ENCODE measurements around the gene USF3. TPM values are rescaled to one million over a fixed set of nuclear protein-coding genes. Genes with fewer than 3 reads are reported as not detected.

USF3 gene
- total and polyA plus RNA-seq, 2 of the 13 experiments (the other 11 are each of a cell fraction or from before 2014, with no cell fraction given): 6.3 to 15.2 TPM

GRCh38 chr3:113745756-113746547, 49.5 kb upstream of the USF3 start, which contains the start of gene NAA50 (continued):
- TF ChIP-seq U2AF2 (IDR thresholded peaks at IDR 0.05; ENCODE audit: low read depth, low read length): no peak
- TF ChIP-seq E2F1 (CRISPR knock-in tag; IDR thresholded peaks at IDR 0.05): no peak
- no peak for TF ChIP-seq KIAA2018 (CRISPR knock-in tag; IDR thresholded peaks at IDR 0.05; ENCODE audit: borderline replicate concordance)
- TF ChIP-seq ZNF619 (CRISPR knock-in tag; IDR thresholded peaks at IDR 0.05): no peak
- peak; percentile 40; the same call in 1 of the 2 replicates for TF ChIP-seq MTERF4 (CRISPR knock-in tag; IDR thresholded peaks at IDR 0.05)
- peak; percentile 53 for TF ChIP-seq ZNF501 (CRISPR knock-in tag; IDR thresholded peaks at IDR 0.05)
- peak; percentile 79 for TF ChIP-seq THAP11 (CRISPR knock-in tag; IDR thresholded peaks at IDR 0.05)
- peak; percentile 37; the same call in 1 of the 2 replicates for TF ChIP-seq NCOA2 (CRISPR knock-in tag; IDR thresholded peaks at IDR 0.05)
- TF ChIP-seq AHR (CRISPR knock-in tag; IDR thresholded peaks at IDR 0.05): 0 out of 2 replicates have a peak, but pooled peaks have one; percentile 36
- peak; percentile 81 for TF ChIP-seq ZNF281 (CRISPR knock-in tag; IDR thresholded peaks at IDR 0.05; ENCODE audit: borderline replicate concordance)
- TF ChIP-seq ZSCAN21 (CRISPR knock-in tag; IDR thresholded peaks at IDR 0.05; ENCODE audit: borderline replicate concordance): peak; percentile 95
- peak; percentile 62 for TF ChIP-seq ZNF547 (CRISPR knock-in tag; IDR thresholded peaks at IDR 0.05)
- TF ChIP-seq KMT2B (CRISPR knock-in tag; IDR thresholded peaks at IDR 0.05): peak; percentile 52; the same call in 1 of the 2 replicates
- peak; percentile 60; the same call in 1 of the 2 replicates for TF ChIP-seq ZNF335 (CRISPR knock-in tag; IDR thresholded peaks at IDR 0.05)
